ENCODE measurements around the gene INTS15.

The INTS15 gene

DNA sequence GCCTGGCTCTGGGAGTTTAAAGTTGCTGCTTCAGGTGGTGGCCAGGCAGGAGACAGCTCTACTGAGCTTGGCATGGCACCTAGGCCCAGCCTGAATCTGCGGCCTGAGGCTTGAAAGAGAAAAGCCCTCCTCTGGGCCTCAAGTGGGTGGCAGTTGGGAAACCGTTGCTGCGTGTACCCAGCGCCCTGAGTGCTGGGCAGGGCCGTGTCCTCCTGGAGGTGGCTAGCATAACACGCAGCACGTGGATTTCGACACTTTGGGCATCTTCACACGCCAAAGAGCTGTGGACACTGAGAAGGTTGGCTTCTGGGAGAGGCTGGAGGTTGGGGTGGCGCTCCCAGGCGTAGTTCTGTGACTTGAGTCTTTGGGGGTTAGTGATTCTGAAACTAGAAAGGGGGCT is 49.8 kb downstream of the INTS15 start:
- TF ChIP-seq, protein P1, sequence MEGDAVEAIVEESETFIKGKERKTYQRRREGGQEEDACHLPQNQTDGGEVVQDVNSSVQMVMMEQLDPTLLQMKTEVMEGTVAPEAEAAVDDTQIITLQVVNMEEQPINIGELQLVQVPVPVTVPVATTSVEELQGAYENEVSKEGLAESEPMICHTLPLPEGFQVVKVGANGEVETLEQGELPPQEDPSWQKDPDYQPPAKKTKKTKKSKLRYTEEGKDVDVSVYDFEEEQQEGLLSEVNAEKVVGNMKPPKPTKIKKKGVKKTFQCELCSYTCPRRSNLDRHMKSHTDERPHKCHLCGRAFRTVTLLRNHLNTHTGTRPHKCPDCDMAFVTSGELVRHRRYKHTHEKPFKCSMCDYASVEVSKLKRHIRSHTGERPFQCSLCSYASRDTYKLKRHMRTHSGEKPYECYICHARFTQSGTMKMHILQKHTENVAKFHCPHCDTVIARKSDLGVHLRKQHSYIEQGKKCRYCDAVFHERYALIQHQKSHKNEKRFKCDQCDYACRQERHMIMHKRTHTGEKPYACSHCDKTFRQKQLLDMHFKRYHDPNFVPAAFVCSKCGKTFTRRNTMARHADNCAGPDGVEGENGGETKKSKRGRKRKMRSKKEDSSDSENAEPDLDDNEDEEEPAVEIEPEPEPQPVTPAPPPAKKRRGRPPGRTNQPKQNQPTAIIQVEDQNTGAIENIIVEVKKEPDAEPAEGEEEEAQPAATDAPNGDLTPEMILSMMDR (IDR thresholded peaks at IDR 0.05; ENCODE audit: insufficient read depth, low read length, poor library complexity, severe bottlenecking): no peak
- H3K36me3 ChIP-seq (ENCODE audit: control insufficient read depth, insufficient read depth, low read length): peaks cover 23% of the 10 kb centered on the region
- no peak for DNase-seq (ENCODE audit: extremely low read depth, insufficient read length)
- H3K27me3 ChIP-seq (replicated peaks; ENCODE audit: control insufficient read depth, insufficient read depth, low read length): no peaks in the 10 kb centered on the region
- H3K4me3 ChIP-seq (replicated peaks; ENCODE audit: low read depth, low read length): no peak overlapping the region

DNA sequence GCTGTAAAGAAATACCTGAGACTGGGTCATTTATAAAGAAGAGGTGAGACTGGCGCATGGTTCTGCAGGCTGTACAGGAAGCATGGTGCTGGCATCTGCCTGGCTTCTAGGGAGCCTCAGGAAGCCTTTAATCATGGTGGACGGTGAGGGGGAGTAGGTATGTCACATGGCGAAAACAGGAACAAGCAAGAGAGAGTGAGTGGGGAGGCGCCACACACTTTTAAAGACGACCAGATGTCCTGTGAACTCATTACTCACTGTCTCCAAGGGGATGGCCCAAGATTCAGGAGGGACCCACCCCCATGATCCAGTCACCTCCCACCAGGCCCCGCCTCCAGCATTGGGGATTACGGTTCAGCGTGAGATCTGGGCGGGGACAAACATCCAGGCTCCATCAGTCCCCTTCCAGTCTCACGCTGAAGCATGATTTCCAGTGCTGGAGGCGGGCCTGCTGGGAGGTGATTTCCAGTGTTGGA is 50.5 kb downstream of the INTS15 start:
- DNase-seq (ENCODE audit: extremely low read depth, insufficient read length): no peak
- TF ChIP-seq, protein P1 (IDR thresholded peaks at IDR 0.05; ENCODE audit: insufficient read depth, low read length, poor library complexity, severe bottlenecking): no peak
- Histone ChIP-seq H3K36me3 (ENCODE audit: control insufficient read depth, insufficient read depth, low read length) (peaks cover 29% of the 10 kb centered on the region), H3K4me3 (replicated peaks; ENCODE audit: low read depth, low read length) (no peak overlapping the region), H3K27me3 (replicated peaks; ENCODE audit: control insufficient read depth, insufficient read depth, low read length) (no peaks in the 10 kb centered on the region)

DNA sequence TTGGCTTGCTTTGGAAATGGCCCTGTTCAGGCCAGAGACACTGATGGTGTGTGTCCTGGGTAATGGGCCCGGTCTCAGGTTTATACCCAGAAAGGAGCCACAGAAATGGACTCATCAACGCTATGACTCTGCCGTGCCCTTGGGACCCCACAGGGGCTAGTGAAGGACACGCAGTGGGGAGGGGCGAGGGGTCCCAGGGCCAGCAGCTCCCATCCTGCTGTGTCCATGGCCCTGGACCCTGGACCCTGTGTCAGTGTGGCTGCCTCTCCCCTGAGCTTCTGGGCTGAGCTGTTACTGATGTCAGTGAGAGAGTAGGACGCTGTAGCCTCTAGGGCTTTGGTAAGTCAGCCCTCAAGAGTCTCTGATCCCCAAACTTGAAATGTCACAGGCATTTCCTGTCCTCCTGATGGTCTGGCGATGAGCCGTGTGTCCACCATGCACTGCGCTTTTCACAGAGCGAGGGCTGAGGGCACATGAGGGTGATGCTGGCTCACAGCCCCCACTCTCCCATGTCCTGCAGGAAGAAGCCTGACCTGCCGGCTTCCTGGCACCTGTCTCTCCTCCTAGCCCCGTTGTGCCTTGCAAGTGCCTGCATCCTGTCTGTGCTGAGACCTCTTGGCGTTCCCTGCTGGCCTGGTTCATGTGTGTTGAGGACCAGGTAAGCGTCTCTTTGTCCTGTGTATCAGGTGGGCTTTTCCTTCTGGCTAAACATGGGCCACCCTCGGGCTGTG is 51.6 kb downstream of the INTS15 start:
- no peak for DNase-seq (ENCODE audit: extremely low read depth, insufficient read length)
- H3K27me3 ChIP-seq (replicated peaks; ENCODE audit: control insufficient read depth, insufficient read depth, low read length): no peaks in the 10 kb centered on the region
- H3K4me3 ChIP-seq (replicated peaks; ENCODE audit: low read depth, low read length): no peak overlapping the region
- H3K36me3 ChIP-seq (ENCODE audit: control insufficient read depth, insufficient read depth, low read length): peaks cover 29% of the 10 kb centered on the region
- TF ChIP-seq, protein P1 (IDR thresholded peaks at IDR 0.05; ENCODE audit: insufficient read depth, low read length, poor library complexity, severe bottlenecking): no peak

DNA sequence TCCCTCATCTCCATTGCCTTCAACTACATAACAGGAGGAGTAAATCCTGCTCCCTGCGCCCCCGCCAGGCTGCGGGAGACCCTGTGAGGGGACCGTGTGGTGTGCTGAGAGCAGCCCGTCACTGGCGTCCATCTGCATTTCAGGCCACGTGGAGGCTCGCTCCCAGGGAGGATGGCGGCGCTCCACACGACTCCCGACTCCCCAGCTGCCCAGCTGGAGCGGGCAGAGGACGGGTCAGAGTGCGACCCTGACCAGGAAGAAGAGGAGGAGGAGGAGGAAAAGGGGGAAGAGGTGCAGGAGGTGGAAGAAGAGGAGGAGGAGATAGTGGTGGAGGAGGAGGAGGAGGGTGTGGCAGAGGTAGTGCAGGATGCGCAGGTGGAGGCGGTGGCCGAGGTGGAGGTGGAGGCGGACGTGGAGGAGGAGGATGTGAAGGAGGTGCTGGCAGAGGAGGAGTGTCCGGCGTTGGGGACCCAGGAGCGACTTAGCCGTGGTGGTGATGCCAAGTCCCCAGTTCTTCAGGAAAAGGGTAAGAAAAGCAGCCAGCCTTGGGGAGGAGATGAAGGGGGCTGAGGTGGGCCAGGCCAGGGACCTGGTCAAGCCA is 52.5 kb downstream of the INTS15 start:
- Histone ChIP-seq H3K27me3 (replicated peaks; ENCODE audit: control insufficient read depth, insufficient read depth, low read length) (no peaks in the 10 kb centered on the region), H3K4me3 (replicated peaks; ENCODE audit: low read depth, low read length) (no peak overlapping the region), H3K36me3 (ENCODE audit: control insufficient read depth, insufficient read depth, low read length) (peaks cover 33% of the 10 kb centered on the region)
- TF ChIP-seq, protein P1 (IDR thresholded peaks at IDR 0.05; ENCODE audit: insufficient read depth, low read length, poor library complexity, severe bottlenecking): no peak
- DNase-seq (ENCODE audit: extremely low read depth, insufficient read length): no peak

DNA sequence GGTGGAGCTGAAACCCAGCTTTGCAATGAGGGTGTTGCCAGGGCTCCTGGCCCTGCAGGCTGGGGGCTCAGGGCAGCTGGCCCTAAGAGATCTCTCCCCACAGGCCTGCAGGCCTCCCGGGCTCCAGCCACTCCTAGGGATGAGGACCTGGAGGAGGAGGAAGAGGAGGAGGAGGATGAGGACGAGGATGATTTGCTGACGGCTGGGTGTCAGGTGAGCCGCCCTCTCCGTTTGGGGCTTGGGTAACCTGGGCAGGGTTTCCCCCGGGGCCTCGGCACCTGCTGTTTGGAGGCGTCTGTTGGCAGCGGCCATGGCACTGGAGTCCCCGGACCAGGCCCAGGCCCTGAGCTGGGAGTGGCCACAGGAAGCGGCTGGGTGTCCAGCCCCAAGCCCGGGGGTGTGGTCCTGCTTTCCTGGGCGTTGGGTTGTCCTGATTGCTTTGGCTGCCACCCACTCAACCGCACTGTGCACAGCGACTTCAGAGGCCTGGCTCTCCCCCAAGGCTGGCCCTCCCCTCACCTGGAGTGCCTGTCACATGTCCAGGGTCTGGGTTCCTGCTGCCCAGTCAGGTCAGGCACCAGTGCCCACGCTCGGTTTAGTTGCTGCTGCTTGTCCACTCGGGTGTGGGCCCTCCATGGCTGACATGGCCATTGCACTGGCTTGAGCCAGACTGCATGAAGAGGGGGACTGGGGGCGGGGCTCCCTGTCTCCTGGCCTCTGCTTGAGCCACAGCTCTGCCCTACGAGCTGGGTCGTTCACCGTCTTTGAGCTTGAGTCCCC is 53.2 kb downstream of the INTS15 start:
- TF ChIP-seq, protein P1 (IDR thresholded peaks at IDR 0.05; ENCODE audit: insufficient read depth, low read length, poor library complexity, severe bottlenecking): no peak
- peaks cover 38% of the 10 kb centered on the region for H3K36me3 ChIP-seq (ENCODE audit: control insufficient read depth, insufficient read depth, low read length)
- H3K4me3 ChIP-seq (replicated peaks; ENCODE audit: low read depth, low read length): no peak overlapping the region
- DNase-seq (ENCODE audit: extremely low read depth, insufficient read length): no peak
- no peaks in the 10 kb centered on the region for H3K27me3 ChIP-seq (replicated peaks; ENCODE audit: control insufficient read depth, insufficient read depth, low read length)
